HK-2 (cell line): ENCODE measurements around the gene SLC12A8.
"Not testable (repeated sequence)": the region's sequence is repeated elsewhere in the genome, so short reads cannot be mapped to it uniquely, and the experiment has no call there.

Experiments used
- DNase-seq: peaks from one replicate; pipeline ENCODE4 v3.0.0-alpha.2; 2018; ENCODE audit not compliant: unreplicated experiment

Gene SLC12A8

GRCh38 chr3:125112981-125113380, 99.6 kb downstream of the SLC12A8 start:
- no peak for DNase-seq

GRCh38 chr3:125110876-125111480, 101.6 kb downstream of the SLC12A8 start:
- no peak for DNase-seq

GRCh38 chr3:125110016-125110875, 102.3 kb downstream of the SLC12A8 start:
- peak; percentile 54 for DNase-seq

GRCh38 chr3:125109536-125109925, 103.0 kb downstream of the SLC12A8 start:
- DNase-seq, result no peak

DNA sequence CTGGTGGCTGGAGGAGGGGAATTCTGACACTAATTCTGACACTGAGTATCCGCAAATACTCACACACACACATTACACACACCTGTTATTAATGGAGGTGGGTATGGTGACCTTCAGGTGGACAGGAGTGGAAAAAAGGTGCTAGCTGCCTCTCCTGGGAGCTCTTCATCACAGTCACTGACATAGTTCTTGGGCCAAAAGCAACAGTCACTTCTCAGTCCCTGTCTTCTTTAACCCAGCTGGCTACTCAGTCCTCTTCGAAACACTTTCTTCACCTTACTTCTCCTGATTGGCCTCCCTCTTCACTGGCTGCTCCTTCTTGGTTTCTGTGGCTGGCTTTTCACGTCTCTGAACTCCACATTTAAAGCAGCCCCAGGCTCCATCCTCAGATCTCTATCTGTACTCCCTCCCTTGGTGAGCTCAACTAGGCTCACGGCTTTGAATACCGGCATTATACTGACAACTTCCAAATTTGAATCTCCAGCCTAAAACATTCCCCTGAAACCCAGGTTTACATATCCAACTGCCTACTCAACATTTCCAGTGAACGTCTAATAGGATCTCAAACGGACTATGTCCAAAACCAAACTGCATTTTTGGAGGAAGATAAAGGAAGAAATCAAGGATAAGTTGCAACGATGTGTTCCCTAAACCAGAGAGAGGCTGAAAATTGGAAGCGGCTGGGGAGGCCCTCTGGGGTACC, 103.6 kb downstream of the SLC12A8 start:
- no peak for DNase-seq

- peak; percentile 26 for DNase-seq
Measured at GRCh38 chr3:125107861-125108567, 104.5 kb downstream of the SLC12A8 start.

DNA sequence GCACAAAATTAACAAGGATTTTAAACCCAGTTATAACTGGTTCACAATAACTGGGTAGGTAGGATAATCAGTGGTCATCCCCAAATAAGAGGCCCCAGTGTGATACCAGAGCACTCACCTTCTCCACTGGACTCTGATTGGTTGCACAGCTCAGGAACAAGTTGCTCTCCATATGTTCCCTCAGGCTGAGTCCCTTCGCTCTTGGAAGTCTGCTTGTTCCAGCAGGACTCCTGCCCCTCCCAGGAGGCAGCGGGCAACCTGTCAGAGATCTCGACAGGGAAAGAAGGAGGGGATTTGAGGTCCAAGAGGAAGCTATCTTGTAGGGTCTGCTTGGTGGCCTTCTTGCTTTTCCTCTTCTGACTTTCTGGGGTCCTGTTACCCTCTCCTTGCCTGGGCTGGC, 105.2 kb downstream of the SLC12A8 start:
- DNase-seq, result no peak

- no peak for DNase-seq
Measured at GRCh38 chr3:125105116-125105515, 107.4 kb downstream of the SLC12A8 start.

DNA sequence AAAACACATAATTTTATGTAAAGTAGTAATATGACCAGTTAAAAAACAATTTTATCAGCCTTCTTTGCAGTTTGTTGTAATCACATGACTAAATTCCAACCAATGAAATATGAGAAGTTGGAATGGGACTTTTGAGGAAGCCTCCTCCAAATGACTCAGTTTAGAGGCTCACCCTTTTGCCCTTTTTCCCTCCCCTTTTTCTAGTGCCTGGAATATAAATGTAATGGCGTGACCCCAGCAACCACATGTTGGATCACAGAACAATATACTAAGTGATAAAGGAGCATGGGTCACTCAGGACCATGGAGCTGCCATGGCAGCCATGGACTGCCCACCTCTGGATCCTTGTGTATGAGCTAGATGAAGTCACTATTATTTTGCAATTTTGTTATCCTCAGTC, 107.9 kb downstream of the SLC12A8 start:
- no peak for DNase-seq

DNA sequence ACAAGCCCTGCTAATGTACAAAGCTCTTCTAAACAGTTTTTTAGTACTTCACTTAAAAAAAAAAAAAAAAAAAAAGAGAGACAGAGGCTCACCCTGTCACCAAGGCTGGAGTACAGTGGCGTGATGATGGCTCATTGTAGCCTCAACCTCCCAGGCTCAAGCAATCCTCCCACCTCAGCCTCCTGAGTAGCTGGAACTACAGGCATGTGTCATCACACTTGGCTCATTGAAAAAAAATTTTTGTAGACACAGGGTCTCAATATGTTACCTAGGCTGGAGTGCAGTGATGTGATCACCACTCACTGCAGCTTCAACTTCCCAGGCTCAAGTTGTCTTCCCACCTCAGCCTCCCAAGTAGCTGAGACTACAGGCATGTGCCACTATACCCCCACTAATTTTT, 109.1 kb downstream of the SLC12A8 start:
- no peak for DNase-seq

DNA sequence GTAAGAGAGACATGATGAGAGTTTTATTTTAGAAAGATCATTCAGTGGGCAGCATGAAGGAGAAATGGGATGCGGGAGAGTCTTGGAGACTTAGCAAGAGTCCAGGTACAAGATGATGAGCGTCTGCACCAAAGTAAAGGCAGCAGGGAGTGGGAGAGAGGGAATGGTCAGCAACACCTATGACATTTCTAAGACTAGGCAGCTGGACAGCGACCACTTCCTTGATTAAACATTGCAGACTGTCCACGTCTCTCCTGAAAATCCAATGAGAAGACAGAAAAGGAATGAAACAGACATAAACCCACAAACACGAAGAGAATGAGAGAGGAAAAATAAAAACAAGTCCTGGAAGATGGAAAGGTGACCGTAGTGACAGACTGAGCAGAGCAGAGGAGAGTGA, 110.1 kb downstream of the SLC12A8 start:
- no peak for DNase-seq

DNA sequence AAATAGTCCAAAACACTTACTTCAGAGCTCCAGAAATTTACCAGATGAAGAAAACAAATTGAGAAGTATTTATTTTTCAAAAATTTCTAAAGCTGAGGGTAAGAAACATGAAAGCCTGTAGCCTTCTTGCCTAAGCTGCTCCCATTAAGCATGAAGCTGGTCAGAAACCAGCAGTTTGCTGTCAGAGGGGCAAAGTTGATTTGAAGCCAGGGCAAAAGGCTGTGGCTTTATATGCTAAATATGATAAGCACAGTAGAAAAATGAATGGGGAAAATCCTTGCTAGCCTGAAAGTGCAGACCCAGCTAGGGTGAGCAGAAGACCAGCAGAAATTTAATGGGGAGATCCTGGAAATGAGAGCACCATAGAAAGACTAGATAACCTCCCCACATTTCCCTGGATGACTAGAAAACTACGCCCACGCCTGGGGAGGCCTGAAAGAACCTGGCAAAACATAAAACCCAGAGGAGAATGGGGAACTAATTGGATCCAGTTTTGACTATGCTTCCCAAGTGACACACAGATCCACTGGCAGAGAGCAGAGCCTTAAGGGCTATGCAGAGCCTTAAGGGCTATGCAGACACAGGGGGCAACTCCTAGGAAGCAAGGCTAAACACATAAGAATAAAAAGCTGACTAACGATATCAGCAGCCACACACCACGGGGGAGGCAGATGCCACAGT, 113.8 kb downstream of the SLC12A8 start:
- no peak for DNase-seq

GRCh38 chr3:125090649-125091048, 121.9 kb downstream of the SLC12A8 start:
- no peak for DNase-seq

DNA sequence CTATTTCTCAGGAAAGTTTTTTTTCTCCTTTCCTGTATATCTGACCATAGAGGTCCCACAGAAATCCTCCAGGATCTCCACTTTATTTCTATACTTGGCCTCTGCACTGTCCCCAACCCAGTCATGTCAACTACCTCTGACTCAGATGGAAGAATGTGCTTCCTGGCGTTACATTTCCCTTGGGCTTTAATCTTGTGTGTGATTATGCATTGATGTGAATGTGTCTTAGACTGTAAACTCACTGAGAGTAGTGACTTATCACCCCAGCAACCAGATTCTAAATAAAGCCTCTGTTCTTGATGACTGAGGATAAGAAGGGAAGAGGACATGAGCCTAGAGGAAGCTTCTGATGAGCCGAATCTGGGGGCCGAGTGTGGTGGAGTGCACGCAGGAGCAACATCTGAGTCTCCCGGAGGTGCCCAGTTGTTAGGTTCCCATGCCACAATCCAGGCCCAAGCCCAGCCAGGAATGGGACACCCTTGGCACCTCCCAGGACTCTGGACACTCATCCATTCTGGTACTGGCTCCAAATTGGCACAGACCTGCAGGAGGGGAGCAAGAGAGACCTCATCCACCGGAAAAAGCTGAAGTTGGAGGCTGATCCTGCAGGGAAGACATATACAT, 124.7 kb downstream of the SLC12A8 start:
- no peak for DNase-seq

- no peak for DNase-seq
Measured at GRCh38 chr3:125085166-125085565, 127.4 kb downstream of the SLC12A8 start.

- no peak for DNase-seq
Measured at GRCh38 chr3:125083776-125084175, 128.8 kb downstream of the SLC12A8 start.

- DNase-seq, result not testable (repeated sequence)
Measured at GRCh38 chr3:125082339-125082738, 130.2 kb downstream of the SLC12A8 start.

- DNase-seq, result no peak
Measured at GRCh38 chr3:125080077-125080476, 132.5 kb downstream of the SLC12A8 start.

DNA sequence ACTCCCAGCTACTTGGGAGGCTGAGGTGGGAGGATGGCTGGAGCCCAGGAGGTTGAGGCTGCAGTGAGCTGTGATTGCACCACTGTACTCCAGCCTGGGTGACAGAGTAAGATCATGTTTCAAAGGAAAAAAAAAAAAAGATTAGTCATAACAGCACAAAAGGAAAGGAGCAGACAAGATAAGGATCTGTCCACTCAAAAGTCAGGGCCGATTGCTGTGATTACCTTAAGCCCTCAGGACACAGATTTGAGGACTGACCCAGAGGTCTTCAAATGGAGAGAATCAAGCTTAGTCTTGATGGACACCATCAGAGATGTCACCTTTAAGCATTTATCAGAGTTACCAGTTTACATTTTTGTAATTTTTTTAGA, 132.9 kb downstream of the SLC12A8 start:
- no peak for DNase-seq

DNA sequence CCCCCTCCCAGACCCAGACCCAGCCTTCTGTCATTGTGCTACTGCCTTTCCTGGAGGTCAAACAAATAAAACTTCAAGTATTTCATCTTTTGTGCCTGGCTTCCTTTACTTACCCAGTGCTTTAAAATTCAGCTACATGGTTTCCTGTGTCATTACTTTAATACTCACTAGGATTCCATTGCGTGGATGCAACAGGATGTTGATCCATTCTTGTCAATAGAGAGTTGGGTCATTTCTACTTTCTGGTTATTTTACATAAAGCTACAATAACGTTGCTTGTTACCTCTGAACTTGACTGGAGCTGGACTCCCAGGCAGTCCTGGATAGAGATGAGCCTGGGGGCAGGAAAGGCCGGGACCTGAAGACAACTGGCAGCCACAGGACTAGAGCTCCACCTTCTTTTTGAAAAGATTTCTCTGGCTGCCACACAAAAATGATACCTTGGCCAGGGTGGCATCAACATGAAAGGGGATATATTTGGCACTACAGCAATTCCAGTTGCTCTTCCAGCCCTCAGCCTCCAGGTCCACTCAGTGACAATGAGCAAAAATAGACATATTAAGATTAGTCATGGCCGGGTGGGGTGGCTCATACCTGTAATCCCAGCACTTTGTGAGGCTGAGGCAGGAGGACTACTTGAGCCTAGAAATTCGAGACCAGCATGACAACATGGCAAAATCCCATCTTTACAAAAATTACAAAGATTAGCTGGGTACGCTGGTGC, 133.4 kb downstream of the SLC12A8 start:
- no peak for DNase-seq

GRCh38 chr3:125077864-125078263, 134.7 kb downstream of the SLC12A8 start:
- DNase-seq, result no peak
